Activated CD8-positive, alpha-beta T cell treated with anti-CD3 and anti-CD28 coated beads for 36 hours (primary cell): ENCODE measurements around the gene MTREX. TPM values are rescaled to one million over a fixed set of nuclear protein-coding genes. Genes with fewer than 3 reads are reported as not detected.

Source experiments
- ATAC-seq: fragments of 200-7000 bp; cut with Tn5 transposase; one replicate; pipeline ENCODE4 v1.10.0; 2021; ENCODE audit warnings: mild to moderate bottlenecking, moderate library complexity
- CTCF ChIA-PET: fragments of 350-600 bp; sonication (Branson Sonifier 250); formaldehyde crosslinking; loops from one replicate; lab custom pipeline; 2021; ENCODE audit warnings: antibody characterized with exemption; lab: Charles Lee
- POLR2A ChIA-PET: fragments of 350-600 bp; sonication (Branson Sonifier 250); formaldehyde crosslinking; loops from one replicate; lab custom pipeline; 2021; ENCODE audit warnings: antibody characterized with exemption; lab: Charles Lee
- DNase-seq: peaks from one replicate; pipeline ENCODE4 v3.0.0-alpha.2; 2020
- H3K27ac Mint-ChIP-seq: one replicate; pipeline ENCODE4 v1.8.0; 2021; ENCODE audit warnings: mild to moderate bottlenecking, mixed read lengths
- H3K27me3 Mint-ChIP-seq: one replicate; pipeline ENCODE4 v1.8.0; 2021; ENCODE audit warnings: mixed read lengths
- H3K36me3 Mint-ChIP-seq: one replicate; pipeline ENCODE4 v1.8.0; 2021; ENCODE audit warnings: low read depth, mixed read lengths
- H3K4me1 Mint-ChIP-seq: one replicate; pipeline ENCODE4 v1.8.0; 2021; ENCODE audit warnings: low read depth, mixed read lengths
- H3K4me3 Mint-ChIP-seq: one replicate; pipeline ENCODE4 v1.8.0; 2021; ENCODE audit warnings: mild to moderate bottlenecking, moderate library complexity, mixed read lengths
- H3K9me3 Mint-ChIP-seq: one replicate; pipeline ENCODE4 v1.8.0; 2021; ENCODE audit warnings: mixed read lengths
- intact Hi-C: fragments of 100-400 bp; cut with micrococcal nuclease; formaldehyde crosslinking; loops from one replicate; pipeline ENCODE4 v1.10.0; 2022
- total RNA-seq, 2 experiments: library from RNA; stranded (reverse); gene quantifications; one replicate each; pipeline ENCODE4 v1.2.3, GENCODE V29; 2021
- TF ChIP-seq, protein P1 (sequence below): fragments of 200-600 bp; IDR thresholded peaks from one replicate; pipeline ENCODE4 v1.8.0; 2022; ENCODE audit warnings: antibody characterized with exemption, mild to moderate bottlenecking

Gene MTREX
- total RNA-seq, 2 experiments from 2014 or later = 88.9 to 93.4 TPM

DNA sequence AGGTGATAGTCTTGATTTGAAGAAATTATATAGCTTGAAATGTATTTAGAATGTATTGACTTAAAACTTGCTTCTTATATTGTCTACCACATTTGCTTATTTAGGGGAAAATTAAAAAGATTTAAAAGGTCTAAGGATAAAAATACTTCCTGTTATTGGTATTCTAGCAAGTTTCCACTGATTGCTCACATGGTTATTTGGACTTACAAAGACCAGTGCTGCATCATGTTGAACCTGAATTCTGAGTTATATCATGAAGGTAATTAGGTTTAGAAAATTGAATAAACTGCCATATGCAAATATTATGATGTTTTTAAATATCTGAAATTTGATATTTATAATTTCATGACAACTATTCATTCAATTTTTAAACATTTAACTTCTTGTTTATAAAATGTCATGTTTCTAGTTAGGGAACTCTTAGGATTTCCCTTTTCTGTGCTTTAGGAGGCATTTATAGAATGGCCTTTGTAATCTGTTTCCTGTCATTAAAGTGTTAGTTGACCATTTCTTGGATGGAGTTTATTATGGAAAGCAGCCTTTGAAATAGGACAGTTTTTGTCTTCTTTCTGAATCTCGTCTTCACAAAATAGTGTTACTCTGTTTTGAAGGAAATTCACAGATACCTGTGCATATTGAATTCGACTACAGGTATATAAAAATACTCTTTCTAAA lies 85.8 kb downstream of the MTREX start:
- Mint-ChIP-seq H3K9me3 (peaks cover 2% of the 10 kb centered on the region), H3K27ac (no peak overlapping the region), H3K4me3 (no peak overlapping the region), H3K4me1 (no peaks in the 10 kb centered on the region), H3K36me3 (peaks cover 52% of the 10 kb centered on the region), H3K27me3 (no peaks in the 10 kb centered on the region)
- ChIA-PET POLR2A (no interaction called here), CTCF (interaction anchor here (1.4 kb wide), 1 partner anchor 9 kb away, joined by 3 read pairs; no protein-coding TSS in a partner anchor)
- no peak for ATAC-seq
- DNase-seq = no peak
- TF ChIP-seq, protein P1, sequence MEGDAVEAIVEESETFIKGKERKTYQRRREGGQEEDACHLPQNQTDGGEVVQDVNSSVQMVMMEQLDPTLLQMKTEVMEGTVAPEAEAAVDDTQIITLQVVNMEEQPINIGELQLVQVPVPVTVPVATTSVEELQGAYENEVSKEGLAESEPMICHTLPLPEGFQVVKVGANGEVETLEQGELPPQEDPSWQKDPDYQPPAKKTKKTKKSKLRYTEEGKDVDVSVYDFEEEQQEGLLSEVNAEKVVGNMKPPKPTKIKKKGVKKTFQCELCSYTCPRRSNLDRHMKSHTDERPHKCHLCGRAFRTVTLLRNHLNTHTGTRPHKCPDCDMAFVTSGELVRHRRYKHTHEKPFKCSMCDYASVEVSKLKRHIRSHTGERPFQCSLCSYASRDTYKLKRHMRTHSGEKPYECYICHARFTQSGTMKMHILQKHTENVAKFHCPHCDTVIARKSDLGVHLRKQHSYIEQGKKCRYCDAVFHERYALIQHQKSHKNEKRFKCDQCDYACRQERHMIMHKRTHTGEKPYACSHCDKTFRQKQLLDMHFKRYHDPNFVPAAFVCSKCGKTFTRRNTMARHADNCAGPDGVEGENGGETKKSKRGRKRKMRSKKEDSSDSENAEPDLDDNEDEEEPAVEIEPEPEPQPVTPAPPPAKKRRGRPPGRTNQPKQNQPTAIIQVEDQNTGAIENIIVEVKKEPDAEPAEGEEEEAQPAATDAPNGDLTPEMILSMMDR = no peak
- intact Hi-C loops = no loop called here

DNA sequence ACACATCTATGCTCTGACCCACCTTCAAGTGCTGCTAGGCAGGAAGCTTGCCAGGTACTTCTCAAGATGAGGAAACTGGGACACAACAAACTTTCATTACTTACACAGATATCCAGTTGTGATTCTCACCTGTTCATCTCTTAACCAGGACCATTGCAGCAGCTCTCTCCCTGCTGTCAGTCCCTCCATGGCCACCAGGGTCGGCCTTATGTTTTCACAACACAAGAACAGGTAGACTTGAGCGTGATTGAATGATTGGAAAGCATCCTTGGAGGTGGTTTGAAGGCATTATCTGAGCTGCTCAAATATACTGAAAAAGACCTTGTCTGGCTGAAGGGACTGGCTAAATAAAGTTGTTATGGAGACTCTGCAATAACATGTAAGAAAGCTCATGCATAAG lies 94.4 kb downstream of the MTREX start:
- intact Hi-C loops = no loop called here
- H3K36me3 Mint-ChIP-seq = peaks cover 34% of the 10 kb centered on the region
- ChIA-PET CTCF (interaction anchor here (0.9 to 1.7 kb wide), 8 partner anchors 9 to 290 kb away, joined by 3 to 7 read pairs (median 3); no protein-coding TSS in a partner anchor), POLR2A (no interaction called here)
- H3K9me3 Mint-ChIP-seq = no peaks in the 10 kb centered on the region
- DNase-seq = peak; percentile 5
- peak overlapping the region; percentile 16 for H3K27ac Mint-ChIP-seq
- TF ChIP-seq, protein P1 = peak; percentile 11
- H3K4me3 Mint-ChIP-seq = no peak overlapping the region
- H3K4me1 Mint-ChIP-seq = no peaks in the 10 kb centered on the region
- no peak for ATAC-seq
- no peaks in the 10 kb centered on the region for H3K27me3 Mint-ChIP-seq

DNA sequence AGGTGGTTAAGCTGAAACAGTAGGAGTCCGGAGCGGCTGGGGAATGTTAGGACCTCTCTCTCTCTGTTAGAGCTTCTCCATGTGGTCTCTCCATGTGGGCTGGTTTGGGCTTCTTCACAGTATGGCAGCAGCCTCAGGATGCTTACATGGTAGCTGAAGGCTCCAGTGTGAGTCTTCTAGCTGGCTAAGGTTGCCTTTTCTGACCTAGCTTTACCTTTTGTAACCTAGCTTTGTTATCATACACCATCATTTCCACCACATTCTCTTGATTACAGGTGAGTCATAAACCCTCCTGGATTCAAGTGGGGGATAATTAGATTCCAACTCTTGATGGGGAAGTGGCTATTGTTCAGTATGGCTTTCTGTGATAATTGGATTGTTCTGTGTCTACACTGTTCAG lies 98.5 kb downstream of the MTREX start:
- ChIA-PET POLR2A (no interaction called here), CTCF (interaction anchor here (0.5 to 2.7 kb wide), 5 partner anchors 8 to 285 kb away, joined by 3 to 21 read pairs (median 3); no protein-coding TSS in a partner anchor)
- intact Hi-C loops = no loop called here
- Mint-ChIP-seq H3K9me3 (no peaks in the 10 kb centered on the region), H3K4me3 (no peak overlapping the region), H3K4me1 (peaks cover 4% of the 10 kb centered on the region), H3K27ac (no peak overlapping the region), H3K27me3 (no peaks in the 10 kb centered on the region), H3K36me3 (peaks cover 38% of the 10 kb centered on the region)
- DNase-seq = no peak
- no peak for ATAC-seq
- TF ChIP-seq, protein P1 = no peak

DNA sequence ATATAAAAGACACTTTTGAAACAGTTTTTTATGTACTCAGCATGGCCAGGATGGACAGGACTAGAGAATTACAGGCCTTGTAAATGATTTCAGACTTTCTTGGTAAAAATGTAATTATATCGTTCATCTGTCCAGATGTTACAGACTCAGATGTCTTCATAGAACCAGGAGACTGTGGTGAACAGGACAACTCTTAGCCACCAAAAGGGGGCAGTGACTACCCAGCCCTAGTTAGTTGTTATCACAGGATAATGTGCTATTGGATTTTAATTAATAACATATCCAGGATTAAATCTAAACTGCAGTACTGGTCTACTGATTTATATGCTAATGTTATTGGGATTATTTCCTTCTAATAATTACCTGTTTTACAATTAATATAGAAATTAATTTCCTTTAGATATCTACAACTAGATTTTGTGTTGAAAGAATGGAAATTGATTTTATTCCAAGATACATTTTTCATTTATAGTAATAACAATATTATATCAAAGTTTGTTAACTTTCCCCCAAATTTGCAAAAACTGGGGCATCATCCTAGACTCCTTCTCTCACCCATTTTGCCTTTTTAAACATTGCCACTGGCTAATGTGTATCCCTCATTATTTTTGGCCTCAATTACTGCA lies 99.4 kb downstream of the MTREX start:
- peaks cover 7% of the 10 kb centered on the region for H3K4me1 Mint-ChIP-seq
- intact Hi-C loops = no loop called here
- ATAC-seq (no peak), DNase-seq (peak; percentile 20)
- H3K36me3 Mint-ChIP-seq = peaks cover 33% of the 10 kb centered on the region
- ChIA-PET CTCF (interaction anchor here (1.2 to 2.7 kb wide), 3 partner anchors 9 to 284 kb away, joined by 3 to 21 read pairs (median 6); no protein-coding TSS in a partner anchor), POLR2A (no interaction called here)
- H3K4me3 Mint-ChIP-seq = no peak overlapping the region
- H3K27ac Mint-ChIP-seq = no peak overlapping the region
- H3K27me3 Mint-ChIP-seq = no peaks in the 10 kb centered on the region
- no peaks in the 10 kb centered on the region for H3K9me3 Mint-ChIP-seq
- TF ChIP-seq, protein P1 = peak; percentile 56

GRCh38 chr5:55407984-55408383 lies 100.2 kb downstream of the MTREX start:
- ATAC-seq = no peak
- intact Hi-C loops = no loop called here

More at GRCh38 chr5:55407984-55408383, 100.2 kb downstream of the MTREX start:
- DNase-seq = no peak
- peaks cover 7% of the 10 kb centered on the region for H3K4me1 Mint-ChIP-seq
- no peaks in the 10 kb centered on the region for H3K9me3 Mint-ChIP-seq
- no peak overlapping the region for H3K4me3 Mint-ChIP-seq
- H3K36me3 Mint-ChIP-seq = peaks cover 33% of the 10 kb centered on the region
- no peak overlapping the region for H3K27ac Mint-ChIP-seq
- no peaks in the 10 kb centered on the region for H3K27me3 Mint-ChIP-seq
- TF ChIP-seq, protein P1 = no peak
- POLR2A ChIA-PET = no interaction called here
- CTCF ChIA-PET = interaction anchor here (0.8 to 1.2 kb wide), 2 partner anchors 195 to 284 kb away, joined by 3 read pairs; no protein-coding TSS in a partner anchor
